OCI-LY1 (cell line): ENCODE results near the gene CNTNAP2.

Source experiments
- H2AFZ ChIP-seq: fragments of 200-600 bp; sonication (generic), shearing (Covaris generic); 2 replicates; pipeline ENCODE4 v1.6.0; 2014; ENCODE audit warnings: antibody characterized with exemption, mild to moderate bottlenecking, low read length
- H3F3A ChIP-seq: fragments of 200-600 bp; sonication (generic), shearing (Covaris generic); 2 replicates; pipeline ENCODE4 v1.6.0; 2014; ENCODE audit warnings: mild to moderate bottlenecking, antibody characterized with exemption, low read length, moderate library complexity; ENCODE audit not compliant: insufficient read depth
- H3K27ac ChIP-seq: fragments of 200-600 bp; sonication (generic); 2 replicates; pipeline ENCODE4 v1.5.1; 2014; ENCODE audit warnings: low read length, mixed run types, mild to moderate bottlenecking, low read depth; ENCODE audit not compliant: poor library complexity, severe bottlenecking
- H3K27me3 ChIP-seq: fragments of 200-600 bp; sonication (generic); 2 replicates; pipeline ENCODE4 v1.6.0; 2014; ENCODE audit warnings: antibody characterized with exemption, mild to moderate bottlenecking, low read length, moderate library complexity; ENCODE audit not compliant: insufficient read depth
- H3K36me3 ChIP-seq: fragments of 200-600 bp; sonication (generic); 2 replicates; pipeline ENCODE4 v1.6.1; 2014; ENCODE audit warnings: mild to moderate bottlenecking, antibody characterized with exemption, low read length, moderate library complexity, mixed read lengths; ENCODE audit not compliant: insufficient read depth
- H3K4me1 ChIP-seq: fragments of 200-600 bp; sonication (generic); 2 replicates; pipeline ENCODE4 v1.5.1; 2014; ENCODE audit warnings: mild to moderate bottlenecking, low read length, moderate library complexity; ENCODE audit not compliant: insufficient read depth, severe bottlenecking
- H3K4me2 ChIP-seq: fragments of 200-600 bp; sonication (generic), shearing (Covaris generic); 2 replicates; pipeline ENCODE4 v1.6.1; 2014; ENCODE audit warnings: low read length
- H3K4me3 ChIP-seq: fragments of 200-600 bp; sonication (generic); 2 replicates; pipeline ENCODE4 v1.5.1; 2014; ENCODE audit warnings: low read length, low read depth, mild to moderate bottlenecking, mixed read lengths; ENCODE audit not compliant: poor library complexity, severe bottlenecking
- H3K79me2 ChIP-seq: fragments of 200-600 bp; shearing (Covaris generic); 2 replicates; pipeline ENCODE4 v1.6.1; 2016; ENCODE audit warnings: mixed run types, low read length, mixed read lengths; ENCODE audit not compliant: insufficient read depth
- H3K9ac ChIP-seq: fragments of 200-600 bp; sonication (generic), shearing (Covaris generic); 2 replicates; pipeline ENCODE4 v1.6.1; 2014; ENCODE audit warnings: mild to moderate bottlenecking, low read length, mixed read lengths
- H3K9me2 ChIP-seq: fragments of 200-600 bp; sonication (generic), shearing (Covaris generic); 2 replicates; pipeline ENCODE4 v1.6.1; 2014; ENCODE audit warnings: low read depth, mild to moderate bottlenecking, low read length, mixed read lengths
- H3K9me3 ChIP-seq: fragments of 200-600 bp; shearing (Covaris generic); 2 replicates; pipeline ENCODE4 v1.6.1; 2014; ENCODE audit warnings: low read length, mixed read lengths
- H4K20me1 ChIP-seq: fragments of 200-600 bp; sonication (generic), shearing (Covaris generic); 2 replicates; pipeline ENCODE4 v1.6.0; 2016; ENCODE audit warnings: mild to moderate bottlenecking, low read length; ENCODE audit not compliant: insufficient read depth
- EZH2 ChIP-seq: fragments of 200-600 bp; sonication (generic), shearing (Covaris generic); IDR thresholded peaks from 2 replicates; pipeline ENCODE4 v1.8.0; 2017; ENCODE audit warnings: borderline replicate concordance, mixed run types, mild to moderate bottlenecking, antibody characterized with exemption, low read length, moderate library complexity, mixed read lengths
- TF ChIP-seq, protein P1 (sequence below): fragments of 200-600 bp; sonication (generic), shearing (Covaris generic); IDR thresholded peaks from 2 replicates; pipeline ENCODE4 v1.5.1; 2017; ENCODE audit warnings: mild to moderate bottlenecking, antibody characterized with exemption, low read length, moderate library complexity, mixed read lengths

CNTNAP2 gene

DNA sequence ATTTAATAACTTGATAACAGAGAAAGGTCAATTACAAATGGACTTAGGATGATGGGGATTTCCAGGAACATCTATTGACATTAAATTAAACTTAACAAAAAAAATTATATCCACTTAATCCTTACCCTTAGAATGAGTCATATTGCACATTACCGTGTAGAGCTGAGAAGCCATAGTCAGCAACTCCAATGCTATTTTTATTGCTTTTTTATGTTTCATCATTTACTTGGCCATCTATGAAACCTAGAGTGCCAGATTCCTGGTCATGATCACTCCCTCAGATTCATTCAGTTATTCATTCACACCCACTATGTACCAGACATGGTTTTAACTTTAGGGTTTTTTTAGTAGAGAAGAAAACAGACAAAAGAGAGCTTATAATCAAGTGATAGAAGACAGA, 1180.4 kb downstream of the CNTNAP2 start:
- Histone ChIP-seq H3K4me2 (no peak overlapping the region), H3K36me3 (no peaks in the 10 kb centered on the region)
- TF ChIP-seq, protein P1, sequence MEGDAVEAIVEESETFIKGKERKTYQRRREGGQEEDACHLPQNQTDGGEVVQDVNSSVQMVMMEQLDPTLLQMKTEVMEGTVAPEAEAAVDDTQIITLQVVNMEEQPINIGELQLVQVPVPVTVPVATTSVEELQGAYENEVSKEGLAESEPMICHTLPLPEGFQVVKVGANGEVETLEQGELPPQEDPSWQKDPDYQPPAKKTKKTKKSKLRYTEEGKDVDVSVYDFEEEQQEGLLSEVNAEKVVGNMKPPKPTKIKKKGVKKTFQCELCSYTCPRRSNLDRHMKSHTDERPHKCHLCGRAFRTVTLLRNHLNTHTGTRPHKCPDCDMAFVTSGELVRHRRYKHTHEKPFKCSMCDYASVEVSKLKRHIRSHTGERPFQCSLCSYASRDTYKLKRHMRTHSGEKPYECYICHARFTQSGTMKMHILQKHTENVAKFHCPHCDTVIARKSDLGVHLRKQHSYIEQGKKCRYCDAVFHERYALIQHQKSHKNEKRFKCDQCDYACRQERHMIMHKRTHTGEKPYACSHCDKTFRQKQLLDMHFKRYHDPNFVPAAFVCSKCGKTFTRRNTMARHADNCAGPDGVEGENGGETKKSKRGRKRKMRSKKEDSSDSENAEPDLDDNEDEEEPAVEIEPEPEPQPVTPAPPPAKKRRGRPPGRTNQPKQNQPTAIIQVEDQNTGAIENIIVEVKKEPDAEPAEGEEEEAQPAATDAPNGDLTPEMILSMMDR = no peak
- TF ChIP-seq EZH2 = no peak

DNA sequence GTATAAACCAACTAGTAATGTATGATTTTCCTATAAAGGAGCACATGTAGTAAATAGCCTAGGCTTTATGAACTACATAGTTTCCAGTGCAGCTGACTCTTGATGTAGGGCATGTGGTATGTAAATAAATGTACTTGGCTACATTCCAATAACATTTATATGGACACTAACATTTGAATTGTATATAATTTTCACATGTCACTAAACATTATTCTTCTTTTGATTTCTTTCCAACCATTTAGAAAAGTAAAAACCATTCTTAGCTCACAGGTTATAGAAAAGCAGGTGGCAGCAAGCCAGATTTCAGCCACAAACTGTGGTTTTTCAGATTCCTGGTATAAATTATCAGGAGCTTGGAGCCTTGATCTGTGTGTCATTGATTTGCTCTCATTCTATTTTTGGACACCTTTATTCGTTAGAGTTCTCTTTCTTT, 1182.0 kb downstream of the CNTNAP2 start:
- no peaks in the 10 kb centered on the region for H3K79me2 ChIP-seq
- no peaks in the 10 kb centered on the region for H3K9me2 ChIP-seq
- no peaks in the 10 kb centered on the region for H3F3A ChIP-seq
- peaks cover 23% of the 10 kb centered on the region for H3K4me1 ChIP-seq
- TF ChIP-seq, protein P1 = no peak
- TF ChIP-seq EZH2 = no peak
- no peaks in the 10 kb centered on the region for H3K36me3 ChIP-seq
- no peak overlapping the region for H2AFZ ChIP-seq
- no peak overlapping the region for H3K27ac ChIP-seq
- H3K4me3 ChIP-seq = no peak overlapping the region
- H4K20me1 ChIP-seq = no peaks in the 10 kb centered on the region
- no peak overlapping the region for H3K9ac ChIP-seq
- H3K9me3 ChIP-seq = no peaks in the 10 kb centered on the region
- no peak overlapping the region for H3K4me2 ChIP-seq
- H3K27me3 ChIP-seq = no peaks in the 10 kb centered on the region

More for the DNA sequence above, 1180.4 kb downstream of the CNTNAP2 start:
- Histone ChIP-seq H3K27ac (no peak overlapping the region), H2AFZ (no peak overlapping the region), H3K9ac (no peak overlapping the region), H3K79me2 (no peaks in the 10 kb centered on the region), H3K27me3 (no peaks in the 10 kb centered on the region), H3K9me3 (no peaks in the 10 kb centered on the region), H3F3A (no peaks in the 10 kb centered on the region), H3K4me3 (no peak overlapping the region), H3K9me2 (no peaks in the 10 kb centered on the region), H4K20me1 (no peaks in the 10 kb centered on the region), H3K4me1 (peaks cover 18% of the 10 kb centered on the region)

DNA sequence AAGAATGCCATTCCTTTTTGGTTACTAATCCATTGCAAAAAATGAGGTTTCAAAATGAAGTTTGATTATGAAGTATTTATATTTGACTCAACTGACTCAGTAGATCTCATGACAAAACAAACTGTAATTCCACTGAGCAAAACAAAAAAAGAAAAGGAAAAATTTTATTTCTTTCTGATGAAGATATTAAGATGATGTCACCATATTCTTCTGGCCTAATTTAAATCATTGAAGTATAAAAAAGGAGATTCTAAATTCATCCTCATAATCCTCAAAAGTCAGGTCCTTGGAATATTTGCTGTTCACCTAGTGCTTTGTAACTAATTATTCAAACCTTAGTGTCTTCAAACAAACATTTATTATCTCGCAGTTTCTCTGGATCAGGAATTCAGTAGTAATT, 1183.7 kb downstream of the CNTNAP2 start:
- Histone ChIP-seq H2AFZ (peak overlapping the region; percentile 44; the same call in 1 of the 2 replicates), H3K4me2 (no peak overlapping the region), H3K4me3 (no peak overlapping the region)

More for the DNA sequence above, 1183.7 kb downstream of the CNTNAP2 start:
- TF ChIP-seq EZH2 = no peak
- TF ChIP-seq, protein P1 = no peak
- Histone ChIP-seq H3K79me2 (no peaks in the 10 kb centered on the region), H3K27me3 (no peaks in the 10 kb centered on the region), H4K20me1 (no peaks in the 10 kb centered on the region), H3F3A (no peaks in the 10 kb centered on the region), H3K4me1 (peaks cover 36% of the 10 kb centered on the region), H3K9ac (no peak overlapping the region), H3K36me3 (no peaks in the 10 kb centered on the region), H3K9me2 (no peaks in the 10 kb centered on the region), H3K27ac (no peak overlapping the region), H3K9me3 (no peaks in the 10 kb centered on the region)
